NCI-H2171 treated with DMSO at 0.1 percent for 48 hours (cell line): ENCODE data around the gene ANXA2.
A peak's percentile ranks its signal among the peaks of the same experiment; 100 is the strongest.

Experiments used
- DNase-seq: peaks from one replicate; lab custom pipeline; 2025; lab: John Stamatoyannopoulos, UW

ANXA2 gene

DNA sequence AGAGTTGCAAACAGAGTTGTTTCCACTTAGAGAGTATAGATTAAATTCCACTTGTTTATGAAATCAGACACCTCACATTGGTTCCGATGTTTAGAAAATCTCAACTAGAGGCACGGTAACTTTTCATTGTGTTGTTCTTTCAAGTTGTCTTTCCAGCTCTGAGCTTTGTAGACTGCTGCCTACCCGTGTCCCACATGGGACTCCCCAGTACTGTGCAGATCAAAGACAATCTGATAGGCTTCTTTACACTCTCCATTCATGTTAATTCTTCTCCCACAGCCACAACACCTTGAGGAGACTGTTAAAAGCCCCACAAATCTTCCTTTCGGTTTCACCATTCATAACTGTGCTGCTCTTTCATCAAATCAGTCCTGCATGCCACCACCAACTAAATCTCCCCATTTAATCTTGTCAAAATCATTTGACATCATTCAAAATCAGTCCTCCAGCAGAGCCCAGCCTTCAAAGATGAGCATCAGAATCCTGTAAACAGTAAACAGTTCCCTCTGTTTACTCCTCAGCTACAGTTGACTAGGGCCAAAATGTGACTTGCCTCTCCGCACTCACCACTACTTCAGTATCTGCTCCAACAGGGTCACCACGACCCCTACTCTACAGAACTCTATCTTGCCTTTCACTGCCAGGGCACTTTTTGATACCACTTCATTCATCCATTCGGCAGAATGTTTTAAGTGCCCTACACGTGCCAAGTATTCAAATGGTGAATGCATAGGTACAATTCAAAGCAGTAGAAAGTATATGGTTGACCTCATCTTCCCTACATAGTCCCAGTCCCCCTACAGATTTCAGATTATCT, 8.3 kb downstream of the ANXA2 start:
- DNase-seq: no peak

DNA sequence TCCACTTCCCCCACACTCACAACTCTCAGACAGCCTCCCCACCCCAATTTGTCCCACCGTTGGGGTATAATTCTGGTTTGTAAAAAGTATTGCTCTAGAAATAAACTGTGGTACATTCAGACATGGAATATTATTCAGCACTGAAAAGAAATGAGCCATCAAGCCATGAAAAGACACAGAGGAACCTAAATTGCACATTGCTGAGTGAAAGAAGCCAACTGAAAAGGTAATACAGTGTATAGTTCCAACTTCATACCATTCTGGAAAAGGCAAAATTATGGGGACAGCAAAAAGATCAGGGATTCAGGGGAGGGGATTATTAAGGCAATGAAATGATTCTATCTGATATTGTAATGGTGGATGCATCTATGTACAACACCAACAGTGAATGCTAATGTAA, 10.5 kb downstream of the ANXA2 start:
- DNase-seq: no peak

DNA sequence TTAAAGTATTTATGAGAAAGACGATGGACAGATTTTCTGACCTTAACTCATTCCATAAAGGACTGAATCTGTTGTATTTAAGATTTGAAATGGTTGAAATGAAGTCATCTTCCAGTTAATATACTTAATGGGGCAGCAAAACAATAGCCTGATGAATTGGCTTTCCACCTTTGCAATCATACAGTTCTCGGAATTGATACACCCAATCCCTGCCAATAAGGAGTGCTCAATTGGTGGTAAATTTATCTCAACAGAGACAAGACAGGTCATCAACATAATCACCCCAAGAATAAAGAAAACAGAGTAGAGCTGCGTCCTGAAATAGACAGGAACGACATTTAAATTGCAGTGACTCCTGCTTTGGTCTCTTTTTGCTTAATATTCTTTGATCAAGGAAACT, 11.2 kb downstream of the ANXA2 start:
- DNase-seq: no peak

DNA sequence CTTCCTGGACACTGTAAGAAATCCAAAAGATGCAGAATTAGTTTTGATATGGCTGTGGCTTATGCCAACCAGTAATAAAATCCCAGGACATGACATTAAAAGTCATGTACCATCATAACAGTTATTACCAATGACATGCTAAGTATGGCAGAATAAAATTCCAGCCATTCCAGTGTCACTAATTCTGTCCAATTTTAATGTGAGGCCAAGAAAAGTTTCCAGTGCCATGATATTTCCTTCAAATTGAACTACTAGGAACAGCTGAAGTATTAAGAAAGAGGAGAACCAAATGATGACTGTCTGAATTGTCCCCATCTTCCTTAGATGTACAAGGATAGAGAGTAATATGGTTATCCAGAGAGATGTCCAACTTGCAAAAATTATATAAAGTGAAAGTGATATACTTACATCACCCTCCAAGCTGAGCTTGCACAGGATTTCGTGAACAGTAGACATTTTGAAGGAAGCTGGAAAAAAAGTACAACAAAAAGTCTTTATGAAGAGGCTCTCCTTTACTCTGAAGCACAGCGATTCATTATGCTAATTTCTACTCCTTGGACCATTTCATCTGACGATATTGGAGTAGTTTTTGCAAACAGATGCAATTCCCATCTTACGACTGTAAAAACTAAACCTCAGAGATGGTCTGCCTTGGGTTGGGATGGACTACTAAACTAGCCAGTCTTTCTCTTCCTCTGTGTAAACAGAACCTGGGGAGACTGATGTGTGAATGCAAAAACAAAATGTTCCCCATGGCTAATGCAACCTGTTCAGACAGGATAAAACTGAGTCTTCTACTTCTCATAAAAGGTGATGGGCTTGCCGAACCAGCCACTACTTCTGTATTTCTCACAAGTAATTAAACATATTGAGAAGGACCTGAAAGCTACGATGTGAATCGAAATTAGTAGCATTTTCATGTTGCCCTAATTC, 11.9 kb downstream of the ANXA2 start:
- DNase-seq: no peak

DNA sequence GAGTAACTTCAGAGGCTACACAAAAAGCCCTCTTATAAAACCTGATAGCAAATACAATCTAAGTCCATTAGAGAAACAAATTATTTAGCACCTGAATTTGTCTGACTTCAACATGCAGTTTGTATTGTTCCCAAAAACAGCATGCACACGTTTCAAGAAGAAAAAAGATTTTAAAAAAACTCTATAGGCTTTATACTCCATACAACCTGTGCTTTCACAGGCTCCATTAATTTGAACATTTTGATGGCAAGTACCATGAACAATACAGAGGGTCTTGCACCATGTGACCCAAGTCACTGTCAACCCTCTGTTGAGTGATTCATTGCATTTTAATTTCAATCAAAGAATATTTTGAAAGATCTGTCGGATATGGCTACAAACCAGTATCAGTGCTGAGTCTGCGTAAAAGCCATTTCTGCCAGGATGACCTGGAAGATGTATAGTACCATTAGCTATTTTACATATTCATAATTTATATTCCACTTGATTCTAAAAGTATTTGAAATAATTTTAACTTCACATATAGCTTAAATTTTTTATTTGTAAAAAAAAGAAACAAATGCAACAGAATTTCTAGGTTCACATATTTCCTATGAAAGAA, 13.2 kb downstream of the ANXA2 start:
- DNase-seq: no peak

DNA sequence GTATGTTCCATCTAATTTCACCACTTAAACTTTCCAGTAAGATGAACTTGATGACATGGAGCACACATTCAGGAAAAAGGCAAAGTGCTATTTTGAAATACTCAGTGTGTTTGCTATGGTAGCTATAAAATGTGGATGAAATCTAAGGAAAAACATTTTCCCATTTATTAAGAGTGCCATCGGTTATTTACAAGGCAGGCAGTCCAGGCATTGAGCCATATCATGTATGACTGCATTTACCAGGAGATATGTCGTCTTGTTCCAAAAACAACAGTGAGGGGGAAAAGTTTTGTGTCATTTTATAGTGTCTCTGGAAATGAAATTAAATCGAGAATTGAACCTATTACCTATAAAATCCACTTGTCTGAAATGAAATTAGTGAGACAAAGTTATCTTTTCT, 13.7 kb downstream of the ANXA2 start:
- no peak for DNase-seq

DNA sequence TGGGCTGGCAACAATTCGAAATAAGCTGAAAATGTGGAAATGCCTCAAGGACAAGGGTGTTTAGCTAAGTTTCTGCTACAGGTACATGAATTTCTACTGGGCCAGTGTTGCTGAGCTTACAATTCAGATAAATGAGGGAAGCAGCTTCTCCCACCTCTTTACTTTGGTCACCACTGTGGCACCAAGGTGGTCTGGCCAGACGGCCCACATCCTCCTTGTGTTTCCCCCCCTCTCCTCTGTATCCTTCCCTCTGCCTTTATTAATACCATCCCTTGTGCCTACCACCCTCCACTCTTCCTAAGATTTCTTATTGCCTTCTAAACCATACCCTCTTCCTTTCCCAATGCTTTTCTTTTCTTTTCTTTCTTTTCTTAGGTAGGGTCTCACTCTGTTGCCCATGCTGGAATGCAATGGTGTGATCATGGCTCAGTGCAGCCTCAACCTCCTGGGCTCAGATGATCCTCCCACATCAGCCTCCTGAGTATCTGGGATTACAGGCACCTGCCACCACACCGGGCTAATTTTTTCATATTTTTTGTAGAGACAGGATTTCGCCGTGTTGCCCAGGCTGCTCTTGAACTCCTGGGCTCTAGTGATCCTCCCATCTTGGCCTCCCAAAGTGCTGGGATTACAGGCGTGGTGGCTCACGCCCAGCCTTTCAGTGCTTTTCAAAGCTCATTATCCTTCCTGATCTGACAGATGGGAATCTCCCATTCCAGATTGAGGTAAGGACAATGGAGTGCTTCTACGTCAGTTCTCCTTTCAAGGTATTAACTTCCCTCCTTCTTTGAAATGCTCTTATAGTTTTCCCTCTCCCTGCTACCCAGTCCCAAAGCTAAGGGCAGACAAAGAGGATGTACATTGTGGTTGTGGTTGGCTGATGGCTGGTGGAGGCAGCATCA, 14.8 kb downstream of the ANXA2 start:
- DNase-seq: no peak

DNA sequence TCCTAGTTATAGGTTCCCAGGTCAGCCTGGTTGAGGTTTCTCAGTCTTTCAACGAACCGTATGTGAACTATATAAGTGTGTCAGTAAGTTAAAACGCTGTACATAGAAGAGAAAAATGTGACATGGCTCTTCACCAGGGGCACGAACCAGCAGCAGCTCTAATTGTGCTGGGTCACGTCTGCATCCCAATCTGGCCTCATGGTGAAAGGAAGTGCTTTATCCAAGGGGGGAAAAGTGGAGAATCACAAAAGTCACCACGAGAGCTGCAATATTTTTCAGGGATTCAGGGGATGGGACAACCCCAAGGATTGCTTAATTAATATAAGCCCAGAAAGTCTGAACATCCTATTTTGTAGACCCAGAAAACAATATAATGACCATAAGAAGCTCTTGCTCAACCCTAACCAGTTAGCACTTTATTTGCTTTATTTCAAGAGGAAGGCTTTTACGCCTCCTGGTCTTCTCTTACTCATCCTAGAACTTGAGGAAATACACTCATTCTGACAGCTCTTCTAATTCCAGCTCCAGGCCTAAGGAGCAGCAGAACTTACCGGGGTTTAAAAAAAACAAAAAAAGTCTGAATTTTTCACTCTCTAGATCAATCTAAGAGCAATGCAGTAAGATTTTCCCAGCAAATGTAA, 16.5 kb downstream of the ANXA2 start:
- no peak for DNase-seq

DNA sequence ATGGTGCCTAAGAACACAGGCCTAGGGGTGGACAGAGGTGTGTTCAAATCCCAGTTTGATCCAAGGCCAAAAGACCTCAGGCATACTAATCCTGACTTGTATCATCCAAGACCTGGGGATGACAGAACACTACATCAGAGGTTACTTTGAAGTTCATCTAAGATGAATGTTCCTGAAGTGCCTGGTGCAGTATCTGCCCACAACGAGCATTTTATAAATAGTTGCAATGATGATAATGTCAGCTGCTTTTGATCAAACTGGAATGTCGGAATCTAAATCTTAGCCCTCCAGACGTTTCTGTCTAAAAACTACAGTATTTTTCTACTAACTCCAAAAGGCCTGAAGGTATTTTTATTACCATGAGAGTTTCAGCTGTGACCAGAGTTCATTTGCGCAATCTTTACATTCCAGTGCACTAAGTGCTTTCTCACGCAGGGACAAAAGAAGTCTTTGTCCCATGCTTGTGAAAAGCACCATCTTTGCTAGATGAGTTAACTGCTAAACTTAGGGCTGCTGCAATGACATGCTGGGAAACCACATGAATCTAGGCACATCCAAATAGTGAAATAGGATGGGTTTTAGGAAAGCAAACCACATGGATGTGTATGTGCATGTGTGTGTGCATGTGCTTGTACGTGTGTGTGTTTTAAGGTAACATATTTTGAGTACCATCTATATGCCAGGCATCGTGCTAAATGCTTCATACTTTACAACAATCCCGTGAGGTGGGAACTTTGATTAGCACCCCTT, 18.1 kb downstream of the ANXA2 start:
- no peak for DNase-seq

DNA sequence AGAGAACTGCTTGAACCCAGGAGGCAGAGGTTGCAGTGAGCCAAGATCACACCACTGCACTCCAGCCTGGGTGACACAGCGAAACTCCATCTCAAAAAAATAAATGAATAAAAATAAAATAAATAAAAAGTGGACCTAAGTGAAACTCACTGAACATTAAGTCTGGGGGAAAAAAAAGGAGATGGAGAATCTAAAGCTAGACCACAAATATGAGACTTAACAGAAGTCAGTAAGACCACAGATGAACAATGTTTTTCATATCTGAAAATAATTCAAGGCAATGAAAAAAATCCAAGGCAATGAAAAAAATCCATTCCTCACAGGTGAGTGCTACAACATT, 18.6 kb downstream of the ANXA2 start:
- no peak for DNase-seq

DNA sequence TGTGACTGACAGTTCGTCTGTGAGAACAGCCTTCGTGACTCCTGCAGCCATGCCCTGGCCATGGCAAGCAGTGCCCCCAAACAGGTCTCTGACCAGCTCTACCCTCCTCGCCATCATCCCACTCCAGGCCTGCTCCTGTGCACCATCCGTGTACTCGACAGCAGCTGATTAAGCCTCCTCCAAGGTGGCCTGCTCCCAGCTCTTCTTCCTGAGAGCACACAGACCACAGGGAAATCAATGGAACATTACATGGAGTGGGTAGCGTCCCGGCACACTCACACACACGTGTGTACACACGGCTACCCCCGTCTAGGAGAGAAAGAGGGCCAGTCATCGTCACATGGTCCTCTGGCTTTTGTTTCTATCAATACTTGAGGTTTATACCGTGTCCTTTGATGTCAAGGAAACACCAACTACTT, 21.1 kb downstream of the ANXA2 start:
- no peak for DNase-seq

DNA sequence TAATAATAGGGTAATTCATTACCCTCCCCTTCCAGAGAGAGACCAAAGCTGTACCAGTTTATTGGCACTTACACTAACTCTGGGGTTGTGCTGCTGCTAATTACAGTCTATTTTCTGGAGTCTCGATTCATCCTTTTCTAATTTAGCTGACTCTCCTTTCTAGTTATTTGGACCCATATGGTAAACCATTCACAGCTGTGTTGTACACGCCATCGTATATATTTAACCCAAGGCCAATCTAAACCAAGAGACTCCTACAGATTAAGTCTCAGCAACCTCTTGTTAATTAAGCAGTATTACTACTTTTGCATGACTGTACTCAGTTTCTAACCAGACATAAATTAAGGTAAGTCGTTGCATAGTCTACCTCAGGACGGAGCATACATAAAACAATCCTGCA, 22.5 kb downstream of the ANXA2 start:
- DNase-seq: peak; percentile 54

DNA sequence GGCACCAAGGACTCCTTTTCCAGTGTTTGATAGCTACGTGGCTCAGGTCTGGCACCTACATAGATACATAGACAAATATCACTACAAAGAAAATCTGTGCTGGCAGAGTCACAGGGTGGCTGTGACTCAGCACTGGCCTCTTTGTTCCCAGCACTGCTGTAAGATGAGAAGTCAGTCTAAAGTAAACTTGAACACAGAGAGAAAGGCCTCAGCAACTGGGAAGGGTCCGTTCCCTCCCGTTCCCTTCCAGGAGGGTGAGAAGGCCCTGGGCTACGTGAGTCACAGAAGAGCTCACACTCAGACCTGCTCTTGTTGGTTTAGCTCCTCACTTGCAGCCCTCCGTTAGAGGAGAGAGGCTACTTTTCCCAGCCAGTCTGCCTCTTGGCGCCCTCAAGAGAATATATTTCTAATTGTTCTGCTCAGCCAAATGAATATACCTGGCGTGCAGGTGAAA, 23.1 kb downstream of the ANXA2 start:
- no peak for DNase-seq

DNA sequence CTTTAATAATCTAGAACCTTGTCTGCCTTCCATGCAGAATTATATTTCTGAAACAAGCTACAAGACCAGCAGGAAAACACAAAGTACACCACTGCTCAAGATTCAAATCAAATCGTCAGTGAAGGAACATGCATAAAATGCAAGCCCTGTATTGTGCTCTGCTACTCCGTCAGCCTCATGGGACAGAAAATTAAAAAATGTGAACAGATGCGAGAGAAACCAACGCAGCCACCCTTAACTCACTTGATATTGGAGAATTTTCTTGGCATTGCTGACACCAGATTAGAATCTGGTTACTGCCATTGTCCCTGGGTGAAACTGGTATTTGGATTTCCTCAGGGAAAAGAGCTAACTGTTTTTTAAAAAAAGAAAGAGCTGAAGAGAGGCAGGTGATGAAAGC, 23.6 kb downstream of the ANXA2 start:
- peak; percentile 97 for DNase-seq

DNA sequence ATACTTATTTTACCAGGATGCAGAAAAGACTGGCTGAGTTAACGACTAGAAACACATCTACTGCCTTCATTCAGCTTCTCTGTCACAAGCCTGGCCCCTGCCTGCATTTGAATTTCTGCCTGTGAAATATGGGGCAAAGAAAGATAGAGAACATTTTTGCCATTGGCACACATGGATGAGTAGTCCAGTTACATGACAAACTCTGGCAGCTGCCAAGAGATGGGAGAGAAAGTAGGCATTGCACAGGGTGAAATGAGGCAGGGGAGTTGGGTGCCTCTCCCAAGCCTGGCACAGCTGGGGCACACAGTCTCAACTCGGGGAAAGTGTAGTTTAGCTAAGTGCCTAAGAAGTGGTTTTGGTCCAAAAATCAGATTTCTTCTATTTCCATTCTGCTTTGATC, 24.0 kb downstream of the ANXA2 start:
- DNase-seq: peak; percentile 69

DNA sequence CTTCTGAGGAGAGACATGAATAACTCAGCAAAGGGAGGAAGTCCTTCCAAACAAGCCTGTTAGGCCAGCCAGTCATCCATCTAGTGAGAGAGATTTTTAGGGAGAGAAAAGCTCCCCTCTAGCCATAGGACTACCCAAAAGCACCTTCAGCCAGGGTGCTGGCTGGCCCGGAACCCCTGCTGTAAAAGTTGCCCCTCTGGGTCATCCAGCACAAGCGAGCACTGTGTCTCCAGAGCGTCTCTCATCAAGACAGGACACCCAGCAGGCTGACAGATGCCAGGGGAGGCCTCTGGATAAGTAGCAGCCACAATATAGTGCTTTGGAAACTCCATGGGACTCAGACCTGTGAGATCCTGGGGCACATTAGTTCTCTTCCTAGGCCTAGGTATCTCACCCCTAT, 24.5 kb downstream of the ANXA2 start:
- peak; percentile 59 for DNase-seq

DNA sequence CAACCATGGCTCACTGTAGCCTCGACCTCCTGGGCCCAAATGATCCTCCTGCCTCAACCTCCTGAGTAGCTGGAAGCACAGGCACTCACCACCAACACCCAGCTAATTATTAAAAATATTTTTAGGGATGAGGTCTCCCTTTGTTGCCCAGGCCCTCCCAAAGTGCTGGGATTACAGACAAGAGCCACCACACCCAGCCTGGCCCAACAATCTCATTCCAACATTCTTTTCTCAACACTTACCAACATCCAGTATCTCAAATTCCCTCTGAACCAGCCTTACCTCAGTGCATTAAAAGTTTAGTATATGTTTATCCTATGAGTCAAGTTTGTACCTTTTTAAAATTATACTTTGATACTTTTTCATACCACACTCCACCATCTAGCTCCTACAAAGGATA, 25.0 kb downstream of the ANXA2 start:
- no peak for DNase-seq

DNA sequence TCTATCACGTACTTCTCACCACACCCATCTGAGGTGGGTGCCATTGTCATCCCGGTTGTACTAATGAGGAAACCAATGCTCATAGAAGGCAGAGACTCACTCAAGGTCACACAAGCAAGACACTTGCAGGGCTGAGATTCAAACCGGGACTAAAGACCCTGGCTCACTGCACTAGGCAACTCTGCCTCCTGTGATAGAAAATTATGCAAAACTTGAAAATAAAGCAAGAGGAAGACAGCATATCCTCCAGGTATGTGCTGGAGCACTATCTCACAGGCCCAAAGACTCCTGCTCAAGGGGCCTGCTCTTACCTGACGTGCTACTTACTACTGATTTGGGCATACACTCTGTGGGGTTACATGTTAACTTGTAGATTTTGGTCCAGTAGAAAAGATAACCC, 25.6 kb downstream of the ANXA2 start:
- DNase-seq: no peak

DNA sequence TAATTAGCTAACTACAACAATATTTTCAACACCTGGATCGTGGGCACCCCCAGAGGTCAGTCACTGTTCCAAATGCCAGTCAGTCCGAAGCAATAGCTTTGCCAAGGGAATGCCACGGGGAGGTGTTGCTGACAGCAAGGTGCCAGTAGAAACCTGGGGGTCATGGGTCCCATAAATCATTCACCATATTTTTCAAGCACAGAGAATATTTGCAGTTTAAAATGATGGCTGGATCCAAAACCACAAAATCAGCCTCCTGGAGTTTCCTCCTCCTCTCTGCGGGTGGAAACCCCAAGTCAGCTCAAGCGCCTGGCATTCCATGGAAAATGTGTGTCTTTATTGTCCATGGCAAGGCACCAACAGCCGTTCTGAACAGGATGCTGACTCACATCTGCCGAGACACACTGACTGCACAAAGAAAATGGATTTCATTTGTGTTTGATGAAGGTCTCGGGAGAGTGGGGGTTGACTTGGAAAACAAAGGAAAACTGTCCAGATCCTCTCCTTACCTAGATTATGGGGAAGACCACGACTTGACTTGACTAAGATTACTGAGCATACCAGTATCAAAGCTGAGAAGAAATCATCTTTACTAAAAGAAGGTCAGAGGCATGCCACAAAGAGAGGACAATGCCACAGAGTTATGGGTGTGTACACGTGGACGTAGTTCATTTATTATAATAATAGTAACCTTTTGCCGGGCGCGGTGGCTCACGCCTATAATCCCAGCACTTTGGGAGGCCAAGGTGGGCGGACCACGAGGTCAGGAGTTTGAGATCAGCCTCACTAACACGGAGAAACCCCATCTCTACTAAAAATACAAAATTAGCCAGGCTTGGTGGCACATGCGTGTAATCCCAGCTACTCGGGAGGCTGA, 26.4 kb downstream of the ANXA2 start:
- DNase-seq: peak; percentile 33

DNA sequence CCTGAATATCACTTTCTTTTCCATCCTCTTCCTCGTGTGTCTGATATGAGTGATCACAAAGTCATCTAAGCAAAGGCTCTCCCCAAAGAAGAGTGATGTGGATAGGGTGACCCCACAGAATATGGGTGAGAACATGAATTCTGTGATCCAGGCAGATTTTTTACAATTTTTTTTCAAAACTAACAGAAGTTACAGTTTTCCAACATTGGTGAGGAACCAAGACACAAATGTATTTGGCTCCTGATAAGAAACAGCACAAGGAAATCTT, 27.0 kb downstream of the ANXA2 start:
- DNase-seq: no peak
